LoVo (cell line): Measurements from ENCODE around the gene COL7A1.

Experiments used
- DNase-seq: peaks from one replicate; pipeline ENCODE4 v3.0.0-alpha.2; 2016; ENCODE audit warnings: low spot score

Gene COL7A1

GRCh38 chr3:48591886-48592518 is 3.1 kb downstream of the COL7A1 start:
- DNase-seq = no peak

DNA sequence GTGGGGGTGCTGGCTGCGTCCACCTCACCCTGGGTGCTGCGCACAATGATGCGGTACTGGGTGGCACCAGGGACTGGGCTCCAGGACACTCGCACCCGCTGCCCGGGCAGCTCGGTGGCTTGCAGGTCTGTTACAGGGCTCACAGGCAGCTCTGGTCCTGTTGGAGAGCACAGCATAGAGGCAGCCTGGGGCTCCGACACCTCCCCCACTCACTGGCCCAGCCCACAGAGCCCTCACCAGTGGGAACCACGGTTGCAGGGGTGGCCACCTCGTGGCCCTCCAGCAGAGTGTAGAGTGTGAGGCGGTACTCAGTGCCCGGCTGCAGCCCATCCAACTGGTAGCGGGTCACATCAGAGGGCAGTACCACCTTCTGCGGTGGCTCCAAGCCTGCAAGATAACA is 3.7 kb downstream of the COL7A1 start:
- DNase-seq = no peak

DNA sequence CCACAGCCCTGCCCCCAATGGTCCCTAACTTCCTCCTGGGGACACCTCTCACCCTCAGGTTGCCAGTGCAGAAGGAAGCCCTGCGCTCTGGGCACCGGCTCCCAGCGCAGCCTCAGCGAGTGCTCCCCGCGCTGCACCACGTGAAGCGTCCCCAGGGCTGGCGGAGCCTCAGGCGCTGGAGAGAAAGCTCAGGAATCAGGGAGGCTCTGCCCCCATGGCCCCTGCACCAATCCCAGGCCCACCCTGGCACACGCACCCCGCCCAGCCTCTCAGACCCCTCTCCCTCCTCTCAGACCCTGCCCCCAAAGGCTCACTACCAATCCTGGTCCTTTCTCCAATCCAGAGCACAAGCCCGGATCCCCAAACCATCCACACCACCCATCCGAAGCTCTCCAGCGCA is 6.9 kb downstream of the COL7A1 start:
- no peak for DNase-seq

DNA sequence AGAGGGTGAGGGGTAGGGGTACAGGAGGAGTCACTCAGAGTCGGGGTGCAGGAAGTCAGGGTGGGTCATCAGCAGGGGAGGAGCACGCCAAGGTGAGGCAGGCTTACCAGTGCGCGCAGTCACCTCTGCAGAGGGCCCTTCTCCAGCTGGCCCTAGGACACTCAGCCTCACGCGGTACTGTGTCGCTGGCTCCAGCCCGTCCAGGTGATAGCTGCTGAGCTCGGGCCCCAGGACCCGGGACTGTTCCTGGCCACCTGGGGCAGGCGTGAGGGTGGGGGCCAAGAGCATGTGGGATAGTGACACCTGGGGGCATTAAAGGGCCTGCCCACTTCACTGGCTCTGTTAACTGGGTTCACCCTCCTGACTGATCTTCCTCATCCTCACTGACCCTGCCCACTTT is 7.4 kb downstream of the COL7A1 start:
- no peak for DNase-seq

GRCh38 chr3:48585411-48585810 is 9.7 kb downstream of the COL7A1 start:
- no peak for DNase-seq

- DNase-seq = no peak
Measured at GRCh38 chr3:48584836-48585235, 10.3 kb downstream of the COL7A1 start.

- no peak for DNase-seq
Measured at GRCh38 chr3:48581621-48582481, 13.3 kb downstream of the COL7A1 start.

- DNase-seq = no peak
Measured at GRCh38 chr3:48576647-48577046, 18.5 kb downstream of the COL7A1 start.

- DNase-seq = no peak
Measured at GRCh38 chr3:48575366-48575765, 19.8 kb downstream of the COL7A1 start.

GRCh38 chr3:48573973-48574585 is 21.1 kb downstream of the COL7A1 start:
- no peak for DNase-seq

- DNase-seq = no peak
Measured at GRCh38 chr3:48572517-48572916, 22.6 kb downstream of the COL7A1 start.

DNA sequence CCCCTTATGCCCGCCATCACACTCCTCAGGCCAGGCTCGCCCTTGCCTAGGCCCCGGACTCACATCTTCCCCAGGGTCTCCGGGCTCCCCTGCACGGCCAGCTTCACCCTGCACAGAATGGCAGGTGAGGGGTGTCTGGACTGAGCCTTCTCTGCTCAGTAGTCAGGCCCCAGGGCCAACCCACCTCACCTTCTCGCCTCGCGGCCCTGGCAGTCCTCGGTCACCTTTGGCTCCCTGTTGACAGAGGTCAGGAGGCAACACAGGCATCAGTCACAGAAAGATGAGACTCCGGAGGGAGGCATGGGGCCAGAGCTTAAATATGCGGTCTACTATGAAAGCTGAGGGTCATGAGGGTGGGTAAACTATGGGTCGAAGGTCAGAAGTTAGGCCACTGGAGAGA is 23.2 kb downstream of the COL7A1 start:
- DNase-seq = no peak

GRCh38 chr3:48569808-48570450 is 25.2 kb downstream of the COL7A1 start:
- DNase-seq = no peak

DNA sequence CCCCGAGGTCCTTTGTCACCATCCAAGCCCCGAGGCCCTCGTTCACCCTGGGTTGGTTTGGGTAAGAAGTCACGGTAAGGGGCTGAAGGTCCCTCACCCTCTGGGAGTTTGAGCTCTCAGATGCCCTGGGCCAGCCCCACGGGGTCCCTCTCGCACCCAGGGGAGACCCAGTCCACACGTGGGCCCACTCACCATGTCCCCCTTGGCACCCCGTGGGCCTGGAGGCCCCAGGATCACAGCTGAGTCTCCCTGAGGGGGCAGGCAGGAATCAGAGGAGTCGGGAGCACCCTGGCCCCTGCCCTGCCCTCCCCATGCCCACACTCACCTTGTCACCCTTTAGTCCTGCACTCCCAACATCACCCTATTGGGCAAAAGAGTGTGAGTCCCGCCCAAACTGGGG is 25.7 kb downstream of the COL7A1 start:
- no peak for DNase-seq

DNA sequence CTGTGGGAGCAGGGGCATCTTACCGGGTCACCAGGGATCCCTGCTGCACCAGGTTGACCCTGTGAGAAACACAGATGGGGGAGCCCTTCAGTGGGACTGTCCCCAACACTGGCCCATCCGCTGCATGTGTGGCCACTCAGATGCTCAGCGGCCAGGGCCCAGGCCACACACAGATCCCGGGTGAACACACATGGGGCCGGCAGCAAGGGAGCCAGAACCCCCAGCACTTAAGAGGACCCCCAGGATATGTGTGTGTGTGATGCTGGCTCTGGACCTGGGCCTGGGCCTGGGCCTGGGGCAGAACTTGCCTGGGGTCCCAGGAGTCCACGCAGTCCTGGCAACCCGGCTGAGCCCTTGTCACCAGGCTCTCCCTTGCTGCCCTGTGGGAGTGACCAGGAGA is 26.7 kb downstream of the COL7A1 start:
- no peak for DNase-seq

DNA sequence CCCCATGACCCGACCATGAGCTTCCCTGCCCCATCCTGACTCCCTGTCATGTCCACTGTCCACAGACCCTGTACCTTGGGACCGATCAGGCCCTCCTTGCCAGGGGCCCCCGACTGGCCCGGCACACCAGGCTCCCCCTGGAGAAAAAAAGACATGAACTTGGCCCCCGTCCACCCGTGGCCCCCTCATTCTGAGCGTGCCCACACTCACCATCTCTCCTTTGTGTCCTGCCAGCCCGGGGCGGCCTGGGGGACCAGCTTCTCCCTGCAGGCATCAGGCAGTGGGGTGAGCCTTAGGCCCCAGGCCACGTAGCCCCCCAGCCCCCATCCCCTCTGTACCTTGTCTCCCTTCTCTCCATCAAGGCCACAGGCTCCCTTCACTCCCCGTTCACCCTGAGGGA is 27.6 kb downstream of the COL7A1 start:
- DNase-seq = no peak

DNA sequence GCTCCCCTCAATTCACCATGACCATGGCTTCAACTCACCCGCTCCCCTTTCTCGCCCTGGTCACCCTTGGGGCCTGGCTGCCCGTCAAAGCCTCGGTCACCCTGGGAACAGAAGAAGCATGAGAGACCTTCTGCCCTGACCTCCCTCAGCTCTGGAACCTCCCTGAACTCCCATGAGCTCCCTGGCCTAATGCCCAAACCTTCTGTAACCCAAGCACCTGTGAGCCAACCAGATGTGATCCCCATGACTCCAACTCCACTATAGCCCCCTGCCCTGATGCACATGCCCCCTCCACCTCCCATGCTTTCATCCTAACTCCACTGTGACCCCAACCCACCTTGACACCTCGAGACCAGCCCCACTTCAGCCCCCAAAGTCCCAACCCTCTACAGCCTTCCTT is 28.0 kb downstream of the COL7A1 start:
- DNase-seq = no peak

DNA sequence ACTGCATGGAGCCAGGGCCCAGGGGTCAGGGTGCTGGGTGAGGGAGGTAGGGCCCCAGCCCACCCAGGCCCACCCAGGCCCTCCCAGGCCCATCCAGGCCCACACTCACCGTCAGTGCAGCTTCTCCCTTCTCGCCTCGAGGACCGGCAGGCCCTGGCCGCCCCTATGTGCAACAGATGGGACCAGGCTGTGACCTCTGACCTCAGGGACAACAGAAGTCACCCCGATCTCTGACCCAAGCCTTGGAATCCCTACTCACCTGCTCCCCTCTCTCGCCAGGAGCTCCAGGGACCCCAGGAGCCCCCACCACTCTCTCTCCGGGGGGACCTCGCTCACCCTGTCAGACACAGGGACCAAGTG is 28.7 kb downstream of the COL7A1 start:
- no peak for DNase-seq

- peak; percentile 28 for DNase-seq
Measured at GRCh38 chr3:48565591-48566400, 29.3 kb downstream of the COL7A1 start.

- DNase-seq = no peak
Measured at GRCh38 chr3:48565186-48565585, 29.9 kb downstream of the COL7A1 start.

- no peak for DNase-seq
Measured at GRCh38 chr3:48564667-48565066, 30.5 kb downstream of the COL7A1 start.

GRCh38 chr3:48564022-48564421 is 31.1 kb downstream of the COL7A1 start:
- DNase-seq = no peak
